GM19397 (cell line): ENCODE data around the gene ABCA3.
"Not testable (repeated sequence)": the region's sequence is repeated elsewhere in the genome, so short reads cannot be mapped to it uniquely, and the experiment has no call there.

Experiments
- ATAC-seq: cut with Tn5 transposase; IDR thresholded peaks from one replicate; pipeline ENCODE4 v1.9.1; 2021; ENCODE audit warnings: mild to moderate bottlenecking, moderate library complexity; ENCODE audit not compliant: unreplicated experiment

Gene ABCA3

GRCh38 chr16:2340564-2341455, at the start of gene ABCA3:
ABCA3 (minus strand) TSS chr16:2340728; CDS start chr16:2326466, 14,262 bp downstream.
- peak; percentile 82 for ATAC-seq

GRCh38 chr16:2388875-2389433, 48.4 kb upstream of the ABCA3 start:
- no peak for ATAC-seq

GRCh38 chr16:2388139-2388874, 47.8 kb upstream of the ABCA3 start:
- no peak for ATAC-seq

GRCh38 chr16:2386990-2387389, 46.5 kb upstream of the ABCA3 start:
- no peak for ATAC-seq

GRCh38 chr16:2385982-2386381, 45.5 kb upstream of the ABCA3 start:
- ATAC-seq = not testable (repeated sequence)

- no peak for ATAC-seq
Measured at GRCh38 chr16:2385190-2385836, 44.8 kb upstream of the ABCA3 start.

GRCh38 chr16:2384426-2384825, 43.9 kb upstream of the ABCA3 start:
- ATAC-seq = no peak

- ATAC-seq = no peak
Measured at GRCh38 chr16:2383501-2383900, 43.0 kb upstream of the ABCA3 start.

- ATAC-seq = no peak
Measured at GRCh38 chr16:2374644-2375043, 34.1 kb upstream of the ABCA3 start.

GRCh38 chr16:2373176-2373575, 32.6 kb upstream of the ABCA3 start:
- ATAC-seq = no peak

GRCh38 chr16:2372684-2373083, 32.2 kb upstream of the ABCA3 start:
- no peak for ATAC-seq

- no peak for ATAC-seq
Measured at GRCh38 chr16:2371421-2371820, 30.9 kb upstream of the ABCA3 start.

- ATAC-seq = no peak
Measured at GRCh38 chr16:2370721-2371120, 30.2 kb upstream of the ABCA3 start.

GRCh38 chr16:2366660-2367309, 26.3 kb upstream of the ABCA3 start:
- ATAC-seq = no peak

GRCh38 chr16:2365397-2366294, 25.1 kb upstream of the ABCA3 start:
- ATAC-seq = no peak

GRCh38 chr16:2364638-2365210, 24.2 kb upstream of the ABCA3 start:
- no peak for ATAC-seq

GRCh38 chr16:2362218-2362617, 21.7 kb upstream of the ABCA3 start:
- ATAC-seq = no peak

- ATAC-seq = no peak
Measured at GRCh38 chr16:2361129-2361528, 20.6 kb upstream of the ABCA3 start.

GRCh38 chr16:2359919-2360318, 19.4 kb upstream of the ABCA3 start:
- ATAC-seq = no peak
